WI38 (cell line): ENCODE measurements around the gene ELL.

Experiments used
- H3K4me3 ChIP-seq: 2 replicates; pipeline ENCODE4 v1.5.1; 2011; ENCODE audit warnings: low read depth, mild to moderate bottlenecking, control low read depth, low read length
- CTCF ChIP-seq: IDR thresholded peaks from 2 replicates; pipeline ENCODE4 v1.5.1; 2012; ENCODE audit warnings: low read depth, mild to moderate bottlenecking, control low read depth, low read length

ELL gene

GRCh38 chr19:18508585-18508984 is 13.3 kb downstream of the ELL start:
- H3K4me3 ChIP-seq, result no peak overlapping the region
- no peak for TF ChIP-seq CTCF

GRCh38 chr19:18507727-18508440 is 14.0 kb downstream of the ELL start:
- no peak overlapping the region for H3K4me3 ChIP-seq
- TF ChIP-seq CTCF, result no peak

- TF ChIP-seq CTCF, result no peak
- H3K4me3 ChIP-seq, result no peak overlapping the region
Observed at GRCh38 chr19:18507021-18507726, 14.7 kb downstream of the ELL start.

- no peak overlapping the region for H3K4me3 ChIP-seq
- TF ChIP-seq CTCF, result no peak
Observed at GRCh38 chr19:18506101-18506930, 15.6 kb downstream of the ELL start.

- no peak for TF ChIP-seq CTCF
- H3K4me3 ChIP-seq, result no peak overlapping the region
Observed at GRCh38 chr19:18504886-18505610, 16.8 kb downstream of the ELL start.

GRCh38 chr19:18503971-18504885 is 17.6 kb downstream of the ELL start:
- TF ChIP-seq CTCF, result no peak

More at GRCh38 chr19:18503971-18504885, 17.6 kb downstream of the ELL start:
- no peak overlapping the region for H3K4me3 ChIP-seq
